ENCODE results near the gene SQOR.

Gene SQOR

GRCh38 chr15:45664451-45664850 is 29.6 kb downstream of the SQOR start:
- no peak for DNase-seq

- no peak for DNase-seq
These were observed 30.4 kb downstream of the SQOR start for GRCh38 chr15:45665261-45665660.

- no peak for DNase-seq
These were observed 31.5 kb downstream of the SQOR start for GRCh38 chr15:45666119-45666875.

GRCh38 chr15:45667002-45667401 is 32.2 kb downstream of the SQOR start:
- DNase-seq: no peak

- DNase-seq: no peak
These were observed 33.6 kb downstream of the SQOR start for GRCh38 chr15:45668386-45668785.

DNA sequence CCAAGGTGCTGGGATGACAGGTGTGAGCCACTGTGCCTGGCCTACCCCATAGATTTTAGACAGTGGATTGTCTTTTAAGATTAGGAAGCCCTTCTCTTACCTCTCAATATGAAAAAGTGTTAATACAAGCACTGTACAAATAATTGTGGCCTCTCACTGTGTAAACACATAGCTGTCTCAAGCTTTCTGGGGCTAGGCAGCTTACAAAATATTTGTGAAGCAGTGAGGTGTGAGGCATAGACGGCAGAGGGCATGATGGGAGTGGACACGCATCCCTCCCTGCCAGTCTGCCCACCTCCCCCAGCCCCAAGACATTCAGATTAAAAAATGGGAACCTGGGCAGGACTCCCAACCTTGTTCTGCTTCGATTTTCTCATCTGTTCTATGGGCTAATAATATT is 34.6 kb downstream of the SQOR start:
- DNase-seq: no peak

DNA sequence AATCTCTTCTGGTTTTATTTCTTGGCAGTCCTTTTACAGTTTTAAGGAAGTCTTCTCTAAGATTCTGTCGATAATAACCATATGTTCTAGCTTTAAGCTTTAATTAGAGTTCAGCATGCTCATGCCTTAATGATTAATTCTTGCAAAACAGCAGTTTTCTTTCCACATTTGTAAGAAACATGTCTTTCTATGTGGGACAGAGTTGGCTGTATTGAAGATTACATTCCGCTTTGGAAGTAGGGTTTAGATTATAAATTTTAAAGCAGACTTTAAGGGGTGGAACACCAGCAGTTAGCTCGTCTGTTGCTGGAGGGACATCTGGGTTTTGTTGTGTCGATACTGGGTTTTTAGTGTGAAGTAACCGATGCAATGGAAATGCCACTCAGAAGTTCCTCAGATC is 35.3 kb downstream of the SQOR start:
- no peak for DNase-seq

- no peak for DNase-seq
These were observed 35.7 kb downstream of the SQOR start for GRCh38 chr15:45670511-45670910.

DNA sequence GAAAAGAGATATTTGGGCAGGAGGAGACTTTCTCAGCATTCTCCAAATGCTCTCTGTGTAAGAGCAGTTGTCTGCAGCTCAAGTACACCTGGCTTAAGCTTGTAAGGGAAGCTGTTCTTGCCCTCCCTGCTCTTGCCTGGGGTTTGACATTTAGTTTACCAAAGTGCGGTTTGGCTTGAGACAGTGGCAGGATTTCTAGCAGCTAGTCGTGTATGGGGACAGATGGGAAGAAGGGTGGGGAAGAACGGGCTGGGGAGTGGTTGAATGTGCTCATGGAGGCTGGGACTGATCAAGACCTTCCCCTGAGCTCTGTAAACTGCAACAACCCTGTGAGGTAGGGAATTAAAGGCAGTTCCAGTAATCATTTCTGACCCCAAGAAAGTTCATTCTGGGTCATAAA is 39.8 kb downstream of the SQOR start:
- no peak for DNase-seq

GRCh38 chr15:45677797-45678196 is 43.0 kb downstream of the SQOR start:
- no peak for DNase-seq

DNA sequence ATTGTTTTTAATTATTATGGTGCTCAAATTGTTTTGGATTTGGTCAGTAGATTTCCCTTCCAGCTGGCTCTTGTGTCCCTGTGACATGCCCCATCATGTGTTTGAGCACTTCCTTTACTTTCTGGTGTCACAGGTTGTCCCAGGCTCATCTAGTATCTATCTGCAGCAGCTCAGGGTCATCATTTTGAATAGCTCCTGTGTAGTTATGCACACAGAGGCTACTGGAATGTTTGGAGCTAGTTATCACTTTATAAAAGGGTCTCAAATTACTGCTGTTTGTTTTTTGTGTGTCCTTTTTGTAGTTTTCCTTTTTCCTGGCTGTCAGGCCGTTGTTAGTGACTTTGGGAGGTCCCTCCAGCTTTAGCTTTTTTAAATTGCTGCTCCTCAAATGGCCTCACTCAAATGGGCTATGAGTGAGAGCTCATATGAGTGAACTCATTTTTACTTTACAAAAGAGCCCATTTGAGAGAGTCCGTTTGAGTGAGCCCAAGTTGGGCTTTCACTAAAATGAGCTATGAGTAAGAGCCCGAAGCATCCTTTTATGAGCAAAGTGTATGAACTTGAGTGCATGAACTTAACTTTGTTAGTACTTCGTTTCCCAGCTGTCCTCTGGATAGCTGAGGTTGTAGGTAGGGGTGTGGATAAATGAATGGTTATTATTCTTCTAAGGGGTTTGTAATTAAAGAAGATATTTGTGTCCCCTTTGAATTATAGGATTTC is 43.8 kb downstream of the SQOR start:
- DNase-seq: no peak

DNA sequence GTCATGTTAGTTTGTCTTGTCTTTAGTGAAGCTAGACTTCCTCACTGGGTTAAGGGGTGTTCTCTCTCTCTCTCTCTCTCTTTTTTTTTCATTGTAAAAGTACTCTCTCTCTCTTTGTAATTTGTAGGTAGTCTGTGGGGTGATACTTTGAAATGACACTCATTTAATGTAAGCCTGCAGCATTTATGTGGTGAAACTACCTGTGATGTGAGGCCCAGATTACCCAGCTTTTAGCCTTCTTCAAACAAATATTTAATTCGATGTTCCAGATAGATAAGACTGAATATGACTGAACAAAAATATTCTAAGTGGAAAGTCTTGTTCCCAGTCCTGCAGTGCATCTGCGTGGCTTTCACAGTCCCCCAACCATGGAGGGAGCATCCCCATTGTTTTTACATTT is 49.7 kb downstream of the SQOR start:
- DNase-seq: no peak

DNA sequence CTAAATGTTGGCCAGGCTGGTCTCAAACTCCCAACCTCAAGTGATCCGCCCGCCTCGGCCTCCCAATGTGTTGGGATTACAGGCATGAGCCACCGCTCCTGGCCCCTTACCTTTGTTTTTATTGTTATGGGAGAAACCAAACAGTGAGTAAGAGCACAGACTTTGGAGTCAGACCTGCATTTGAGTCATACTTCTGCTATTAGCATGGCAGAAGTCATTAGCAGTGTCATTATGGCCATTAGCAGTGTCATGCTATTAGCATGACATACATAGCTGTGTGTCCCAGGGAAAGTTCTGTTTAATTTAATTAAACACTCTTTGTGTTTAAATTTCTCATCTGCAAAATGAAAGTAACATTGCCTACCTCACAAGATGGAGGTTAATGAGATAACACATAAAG is 54.8 kb downstream of the SQOR start:
- no peak for DNase-seq

- DNase-seq: no peak
These were observed 55.9 kb downstream of the SQOR start for GRCh38 chr15:45690581-45691260.

DNA sequence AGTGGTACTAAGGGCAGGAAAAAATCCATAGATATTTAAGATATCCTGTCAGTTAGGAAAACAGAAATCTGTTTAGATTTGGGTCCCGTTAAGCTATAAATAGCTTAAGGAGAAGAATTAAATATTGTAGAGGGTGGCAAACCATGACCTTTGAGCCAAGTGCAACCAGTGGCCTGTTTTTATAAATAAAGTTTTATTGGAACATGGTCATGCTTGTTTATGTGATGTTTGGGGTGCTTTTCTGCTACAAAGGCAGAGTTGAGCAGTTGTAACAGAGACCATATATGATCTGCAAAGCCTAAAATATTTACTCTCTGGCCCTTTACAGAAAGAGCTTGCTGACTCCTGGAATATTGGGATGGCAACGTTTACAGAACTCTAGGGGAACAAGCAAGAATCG is 66.3 kb downstream of the SQOR start:
- DNase-seq: no peak

DNA sequence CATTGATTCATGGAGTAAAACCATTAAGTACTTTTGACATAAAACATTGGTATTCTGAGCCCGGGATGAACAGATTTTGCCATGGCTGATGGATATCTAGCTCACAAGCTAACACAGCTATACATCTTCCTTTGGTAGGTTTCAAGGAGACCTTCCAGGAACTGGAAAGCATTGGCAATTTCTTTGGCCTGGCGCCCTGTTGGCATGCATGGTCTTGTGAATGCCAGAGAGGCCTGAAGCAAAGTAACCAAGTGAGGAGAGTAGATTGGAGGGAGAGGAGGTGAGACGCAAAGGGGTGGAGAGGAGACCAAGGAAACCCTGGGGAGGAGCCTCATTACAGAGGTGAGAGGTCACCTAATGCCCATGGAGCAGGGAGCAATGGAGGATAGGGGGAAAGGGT is 67.2 kb downstream of the SQOR start:
- DNase-seq: no peak

DNA sequence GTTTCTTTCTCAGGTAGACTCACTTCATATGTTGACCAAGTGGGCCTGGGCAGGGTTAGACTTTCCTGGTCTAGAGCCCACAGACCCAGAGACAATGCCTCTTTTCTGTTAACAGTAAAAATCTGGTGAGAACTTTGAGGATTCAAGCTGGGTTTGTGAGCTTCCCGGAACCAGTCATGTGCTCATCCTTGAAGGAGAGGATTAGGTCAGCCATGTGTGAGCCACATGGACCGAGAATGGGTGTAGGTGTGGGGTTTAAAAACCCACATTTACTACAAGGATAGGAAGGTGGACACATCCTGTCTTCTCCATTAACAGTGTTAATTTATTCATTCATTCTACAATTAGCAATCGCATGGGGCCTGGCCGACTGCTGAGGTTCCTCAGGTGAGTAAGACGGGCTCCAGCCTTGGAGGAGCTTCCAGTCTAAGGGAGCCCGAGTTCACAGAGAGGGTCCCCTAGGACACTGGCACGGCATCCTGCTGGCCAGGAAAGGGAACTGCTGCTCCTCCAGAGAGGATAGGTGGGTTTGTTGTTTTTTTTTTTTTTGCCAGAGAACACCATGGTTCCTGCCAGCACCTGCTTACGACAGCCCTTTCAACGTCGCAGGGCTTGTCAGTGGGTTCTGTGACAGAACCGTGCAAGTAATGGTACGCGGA is 69.0 kb downstream of the SQOR start:
- DNase-seq: no peak

DNA sequence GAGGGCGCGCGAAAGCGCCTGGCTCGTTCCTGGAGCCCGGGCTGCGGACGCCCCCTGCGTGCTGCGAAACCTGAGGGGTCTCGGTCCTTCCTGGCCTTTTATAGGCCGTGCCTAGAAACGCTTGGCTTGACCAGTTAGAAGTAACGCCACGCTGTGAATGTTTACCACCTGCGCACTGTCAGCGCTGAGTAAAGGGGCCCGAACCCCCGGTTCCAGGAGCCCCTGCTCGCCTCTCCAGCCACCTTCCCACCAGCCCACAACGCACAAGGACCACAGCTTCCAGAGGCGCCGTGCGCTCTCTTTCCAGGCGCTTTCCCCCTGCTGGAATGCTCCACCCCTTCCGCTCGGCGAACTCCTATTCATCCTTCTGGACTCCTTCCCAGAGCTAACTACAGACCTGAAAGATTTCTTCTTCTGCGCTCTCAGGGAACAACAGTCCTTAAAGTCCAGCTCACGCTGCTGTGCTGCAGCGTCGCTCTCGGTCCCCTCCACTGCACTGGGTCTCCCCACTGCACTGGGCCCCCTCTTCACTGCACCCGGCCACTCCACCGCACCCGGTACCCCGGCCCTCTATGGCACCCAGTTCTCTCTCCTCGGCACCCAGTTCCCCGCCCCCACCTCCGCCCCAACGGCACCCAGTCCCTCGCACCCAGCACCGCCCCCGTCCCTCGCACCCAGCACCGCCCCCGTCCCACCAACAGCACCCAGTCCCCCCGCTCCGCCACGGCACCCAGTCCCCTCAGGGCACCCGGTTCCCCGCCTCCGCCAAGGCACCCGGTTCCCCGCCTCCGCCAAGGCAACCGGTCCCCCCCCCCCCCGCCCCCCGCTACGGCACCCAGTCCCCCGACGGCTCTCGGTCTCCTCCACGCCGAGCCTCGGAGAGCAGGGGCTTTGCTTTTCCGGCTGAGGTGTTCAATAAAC is 69.8 kb downstream of the SQOR start:
- no peak for DNase-seq

DNA sequence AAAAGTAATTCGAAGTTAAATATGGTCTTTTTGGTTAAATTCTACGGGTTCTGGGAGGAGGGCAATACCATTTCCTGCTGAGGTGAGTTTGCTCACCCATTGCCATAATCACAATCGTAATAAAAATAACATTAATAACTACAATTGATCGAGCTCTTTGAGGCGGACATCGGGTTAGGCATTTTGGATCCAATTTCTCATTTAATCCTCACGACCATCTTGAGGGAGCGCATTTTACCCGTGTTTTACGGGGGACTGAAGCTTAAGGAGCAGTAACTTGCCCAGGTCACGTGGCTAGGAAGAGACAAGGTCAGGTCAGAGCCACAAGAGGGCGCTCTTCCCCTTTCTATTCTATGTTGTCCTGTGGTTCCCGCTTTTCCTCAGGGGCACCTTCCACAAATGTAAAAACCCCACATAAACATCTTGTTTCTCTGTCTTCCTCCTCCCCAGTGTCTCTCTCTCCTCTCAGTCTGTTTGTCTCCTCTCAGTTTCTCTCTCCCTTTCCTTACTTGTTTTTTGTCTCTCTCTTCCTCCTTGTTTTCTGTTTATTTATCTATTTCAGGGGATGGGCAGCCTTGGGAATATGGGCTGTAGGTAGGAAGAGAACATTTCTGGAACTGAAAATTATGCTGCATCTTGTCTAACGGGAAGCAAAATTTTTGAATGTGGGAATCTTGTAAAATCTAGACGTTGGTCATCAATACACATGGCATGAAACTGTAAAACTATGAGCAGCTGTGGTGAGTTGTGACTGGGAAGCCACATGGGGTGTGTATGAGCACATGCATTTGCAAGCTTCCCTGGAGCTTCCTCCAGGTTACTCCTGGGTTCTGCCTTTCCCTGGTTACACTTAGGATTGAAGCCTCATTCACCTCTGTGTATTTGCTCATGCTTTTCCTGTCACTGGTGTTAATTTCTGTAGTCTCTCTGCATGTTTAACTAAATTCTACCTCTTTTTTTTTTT is 71.0 kb downstream of the SQOR start:
- DNase-seq: peak; percentile 75

GRCh38 chr15:45710657-45711056 is 75.8 kb downstream of the SQOR start:
- no peak for DNase-seq

Measured in SHP77 treated with DMSO at 0.1 percent for 48 hours (cell line).